HEK293T (cell line): ENCODE data around the gene CST7.

Experiments used
- ARNT ChIP-seq: fragments of 450-650 bp; IDR thresholded peaks from 2 replicates; pipeline ENCODE4 v1.6.1; 2017; ENCODE audit warnings: mild to moderate bottlenecking
- BHLHE40 ChIP-seq: fragments of 450-650 bp; IDR thresholded peaks from 2 replicates; pipeline ENCODE4 v1.6.1; 2016; ENCODE audit warnings: mild to moderate bottlenecking, moderate library complexity, borderline replicate concordance
- ELF4 ChIP-seq: fragments of 450-650 bp; IDR thresholded peaks from 2 replicates; pipeline ENCODE4 v1.6.1; 2017; ENCODE audit warnings: antibody characterized with exemption
- FOXK2 ChIP-seq: fragments of 450-650 bp; IDR thresholded peaks from 2 replicates; pipeline ENCODE4 v1.6.1; 2016; ENCODE audit warnings: mild to moderate bottlenecking
- FOXM1 ChIP-seq: fragments of 450-650 bp; IDR thresholded peaks from 2 replicates; pipeline ENCODE4 v1.6.1; 2017; ENCODE audit warnings: mild to moderate bottlenecking, borderline replicate concordance
- LEF1 ChIP-seq: fragments of 450-650 bp; IDR thresholded peaks from 2 replicates; pipeline ENCODE4 v1.6.1; 2017; ENCODE audit warnings: mild to moderate bottlenecking, borderline replicate concordance
- SP1 ChIP-seq: fragments of 450-650 bp; IDR thresholded peaks from 2 replicates; pipeline ENCODE4 v1.6.1; 2017
- TARDBP ChIP-seq: fragments of 450-650 bp; IDR thresholded peaks from 2 replicates; pipeline ENCODE4 v1.6.1; 2016

GRCh38 chr20:24989162-24989561 lies 40.1 kb downstream of the CST7 start:
- TF ChIP-seq SP1 = no peak
- no peak for TF ChIP-seq BHLHE40
- TF ChIP-seq ARNT = no peak
- no peak for TF ChIP-seq ELF4
- TF ChIP-seq TARDBP = no peak
- TF ChIP-seq FOXM1 = no peak
- no peak for TF ChIP-seq FOXK2
- no peak for TF ChIP-seq LEF1
